Measurements from ENCODE around the gene CERK.
A peak's percentile ranks its signal among the peaks of the same experiment; 100 is the strongest.
"Not testable (repeated sequence)": the region's sequence is repeated elsewhere in the genome, so short reads cannot be mapped to it uniquely, and the experiment has no call there.

The CERK gene

GRCh38 chr22:46748908-46749675 is 11.0 kb upstream of the CERK start:
- peak; percentile 70 for DNase-seq

GRCh38 chr22:46748206-46748907 is 10.3 kb upstream of the CERK start:
- no peak for DNase-seq

GRCh38 chr22:46747646-46748045 is 9.6 kb upstream of the CERK start:
- no peak for DNase-seq

GRCh38 chr22:46746620-46747019 is 8.6 kb upstream of the CERK start:
- DNase-seq: no peak

GRCh38 chr22:46746192-46746591 is 8.1 kb upstream of the CERK start:
- DNase-seq: no peak

- DNase-seq: no peak
Measured at GRCh38 chr22:46744581-46744980, 6.5 kb upstream of the CERK start.

GRCh38 chr22:46742576-46743221 is 4.6 kb upstream of the CERK start:
- DNase-seq: no peak

- no peak for DNase-seq
Measured at GRCh38 chr22:46741974-46742519, 4.0 kb upstream of the CERK start.

GRCh38 chr22:46740910-46741780 is 3.1 kb upstream of the CERK start:
- no peak for DNase-seq

GRCh38 chr22:46739094-46739870 is 1.2 kb upstream of the CERK start:
- DNase-seq: no peak

GRCh38 chr22:46738647-46739093 is 618 bp upstream of the CERK start:
- no peak for DNase-seq

GRCh38 chr22:46737105-46737975 is 712 bp downstream of the CERK start:
- peak; percentile 22 for DNase-seq

- DNase-seq: no peak
Measured at GRCh38 chr22:46736705-46737104, 1.3 kb downstream of the CERK start.

- DNase-seq: no peak
Measured at GRCh38 chr22:46735747-46736608, 2.1 kb downstream of the CERK start.

GRCh38 chr22:46734830-46735453 is 3.1 kb downstream of the CERK start:
- DNase-seq: no peak

- not testable (repeated sequence) for DNase-seq
Measured at GRCh38 chr22:46734213-46734722, 3.8 kb downstream of the CERK start.

- DNase-seq: no peak
Measured at GRCh38 chr22:46732513-46732912, 5.5 kb downstream of the CERK start.

- no peak for DNase-seq
Measured at GRCh38 chr22:46732041-46732379, 6.0 kb downstream of the CERK start.
